Measurements from ENCODE around the gene TCEA3. TPM values are rescaled to one million over a fixed set of nuclear protein-coding genes. Genes with fewer than 3 reads are reported as not detected.

Gene TCEA3
- total and polyA plus RNA-seq, 12 donors = 25.1 to 93.0 (median 67.2) TPM

DNA sequence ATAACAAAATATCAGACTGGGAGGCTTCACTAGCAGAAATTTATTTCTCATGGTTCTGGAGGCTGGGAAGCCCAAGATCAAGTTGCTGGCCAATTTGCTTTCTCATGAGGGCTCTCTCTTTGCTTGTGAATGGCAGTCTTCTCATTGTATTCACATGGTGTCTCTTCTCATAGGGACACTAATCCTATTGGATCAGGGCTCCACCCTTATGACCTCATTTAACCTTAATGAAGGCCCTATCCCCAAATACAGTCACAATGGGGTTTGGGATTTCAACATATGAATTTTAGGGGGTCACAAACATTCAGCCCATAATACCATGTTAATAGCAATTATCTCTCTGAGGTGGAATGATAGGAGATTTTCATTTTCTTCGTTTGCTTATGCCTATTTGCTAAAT lies 25.3 kb downstream of the TCEA3 start:
- H3K9me3 ChIP-seq = peaks cover 0 to 3% (median 0%) of the 10 kb centered on the region in 11 donors
- H3K27me3 ChIP-seq = no peaks in the 10 kb centered on the region
- no peak overlapping the region for H3K4me3 ChIP-seq
- no peak for DNase-seq
- H3K27ac ChIP-seq = no peak overlapping the region
- intact Hi-C loops (cut with DNase I) = no loop called here
- TF ChIP-seq, protein P1, sequence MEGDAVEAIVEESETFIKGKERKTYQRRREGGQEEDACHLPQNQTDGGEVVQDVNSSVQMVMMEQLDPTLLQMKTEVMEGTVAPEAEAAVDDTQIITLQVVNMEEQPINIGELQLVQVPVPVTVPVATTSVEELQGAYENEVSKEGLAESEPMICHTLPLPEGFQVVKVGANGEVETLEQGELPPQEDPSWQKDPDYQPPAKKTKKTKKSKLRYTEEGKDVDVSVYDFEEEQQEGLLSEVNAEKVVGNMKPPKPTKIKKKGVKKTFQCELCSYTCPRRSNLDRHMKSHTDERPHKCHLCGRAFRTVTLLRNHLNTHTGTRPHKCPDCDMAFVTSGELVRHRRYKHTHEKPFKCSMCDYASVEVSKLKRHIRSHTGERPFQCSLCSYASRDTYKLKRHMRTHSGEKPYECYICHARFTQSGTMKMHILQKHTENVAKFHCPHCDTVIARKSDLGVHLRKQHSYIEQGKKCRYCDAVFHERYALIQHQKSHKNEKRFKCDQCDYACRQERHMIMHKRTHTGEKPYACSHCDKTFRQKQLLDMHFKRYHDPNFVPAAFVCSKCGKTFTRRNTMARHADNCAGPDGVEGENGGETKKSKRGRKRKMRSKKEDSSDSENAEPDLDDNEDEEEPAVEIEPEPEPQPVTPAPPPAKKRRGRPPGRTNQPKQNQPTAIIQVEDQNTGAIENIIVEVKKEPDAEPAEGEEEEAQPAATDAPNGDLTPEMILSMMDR (IDR thresholded peaks at IDR 0.05) = no peak
- 97 to 100% methylated on average over 1 of the region's 1 CpG for WGBS, 2 donors
- ATAC-seq = no peak
- H3K4me1 ChIP-seq = peaks cover 19 to 70% (median 45%) of the 10 kb centered on the region in 9 donors
- H3K36me3 ChIP-seq = peaks cover 0 to 16% (median 0%) of the 10 kb centered on the region in 9 donors

DNA sequence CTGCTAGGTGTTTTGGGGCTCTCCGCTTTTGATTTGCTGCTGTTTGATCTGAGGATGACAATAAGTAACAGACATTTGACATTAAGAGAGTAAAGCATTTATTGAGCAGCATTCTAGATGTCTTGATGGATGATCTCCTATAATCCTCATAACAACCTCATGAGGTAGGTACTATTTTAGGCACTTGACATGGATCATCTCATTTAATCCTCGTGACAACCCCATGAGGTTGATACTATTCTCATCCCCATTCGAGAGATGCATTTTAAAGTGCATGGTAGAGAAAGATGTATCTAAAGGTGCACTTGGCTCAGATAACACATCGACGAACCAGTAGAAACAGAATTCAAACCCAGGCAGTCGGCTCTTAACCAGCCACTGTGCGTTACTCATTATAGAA lies 26.6 kb downstream of the TCEA3 start:
- H3K27me3 ChIP-seq = no peaks in the 10 kb centered on the region
- peaks cover 0 to 3% (median 0%) of the 10 kb centered on the region in 11 donors for H3K9me3 ChIP-seq
- ATAC-seq (no peak), DNase-seq (no peak)
- TF ChIP-seq, protein P1 (IDR thresholded peaks at IDR 0.05) = no peak
- intact Hi-C loops (cut with DNase I) = no loop called here
- H3K4me1 ChIP-seq = peaks cover 9 to 67% (median 43%) of the 10 kb centered on the region in 9 donors
- peaks cover 0 to 16% (median 0%) of the 10 kb centered on the region in 9 donors for H3K36me3 ChIP-seq
- peak overlapping the region in 1 of 10 donors; percentile 10 for H3K27ac ChIP-seq
- WGBS, 2 donors = 64 to 82% methylated on average over 7 of the region's 7 CpGs
- no peak overlapping the region for H3K4me3 ChIP-seq

DNA sequence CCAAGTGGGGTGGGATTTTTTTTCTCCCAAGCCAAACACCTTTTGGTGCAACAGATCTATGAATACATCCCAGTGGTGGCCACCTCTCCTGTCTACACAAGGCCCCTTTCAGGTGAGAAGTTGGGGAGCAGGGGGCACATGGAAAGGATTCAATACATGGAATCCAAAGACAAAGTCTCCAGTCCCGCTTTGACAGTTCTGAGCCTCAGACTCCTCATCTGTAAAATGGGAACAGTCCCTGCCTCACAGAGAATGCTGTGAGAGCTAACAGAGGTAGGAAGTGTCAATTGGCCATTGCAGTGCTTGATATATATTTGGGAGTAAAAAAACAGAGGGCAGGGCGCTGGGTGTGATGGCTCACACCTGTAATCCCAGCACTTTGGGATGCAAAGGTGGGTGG lies 28.2 kb downstream of the TCEA3 start:
- no peak for ATAC-seq
- intact Hi-C loops (cut with DNase I) = no loop called here
- Histone ChIP-seq H3K27ac (peak overlapping the region in 1 of 10 donors; percentile 87), H3K9me3 (peaks cover 0 to 3% (median 0%) of the 10 kb centered on the region in 11 donors), H3K36me3 (peaks cover 0 to 16% (median 0%) of the 10 kb centered on the region in 9 donors), H3K27me3 (no peaks in the 10 kb centered on the region), H3K4me1 (peaks cover 7 to 54% (median 38%) of the 10 kb centered on the region in 9 donors), H3K4me3 (no peak overlapping the region)
- DNase-seq = no peak
- 95 to 96% methylated on average over 2 of the region's 2 CpGs for WGBS, 2 donors
- TF ChIP-seq, protein P1 (IDR thresholded peaks at IDR 0.05) = no peak

DNA sequence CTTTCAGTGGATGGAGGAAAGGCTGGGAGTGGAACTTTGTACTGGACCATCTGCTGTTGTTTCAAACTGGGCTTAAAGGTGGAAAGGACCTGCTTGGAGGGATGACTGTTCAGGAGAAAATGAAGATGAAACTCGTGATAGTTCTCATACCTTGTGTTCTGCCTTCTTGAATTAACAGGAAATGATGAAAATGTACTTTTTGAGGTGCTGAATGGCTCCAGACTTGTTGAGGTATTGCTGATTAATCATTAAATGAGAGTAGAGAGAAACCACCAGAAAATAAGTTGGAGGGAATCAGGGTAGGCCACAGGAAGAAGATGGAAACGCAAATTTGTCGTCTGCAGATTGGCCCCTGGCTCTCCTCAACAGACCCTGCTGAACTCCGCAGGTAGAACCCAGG lies 28.7 kb downstream of the TCEA3 start:
- 88 to 90% methylated on average over 4 of the region's 4 CpGs for whole genome bisulfite sequencing, 2 donors
- Histone ChIP-seq H3K4me3 (no peak overlapping the region), H3K9me3 (peaks cover 0 to 3% (median 0%) of the 10 kb centered on the region in 11 donors), H3K27ac (peak overlapping the region in 9 of 10 donors; percentile 72 to 90 (median 82)), H3K27me3 (no peaks in the 10 kb centered on the region), H3K36me3 (peaks cover 0 to 16% (median 0%) of the 10 kb centered on the region in 9 donors), H3K4me1 (peaks cover 6 to 48% (median 32%) of the 10 kb centered on the region in 9 donors)
- intact Hi-C loops (cut with DNase I) = loop anchor here in 1 of 10 donors (2.0 kb wide), 1 partner anchor 27 kb away; the partner anchor contains the start of gene ZNF436
- TF ChIP-seq, protein P1 (IDR thresholded peaks at IDR 0.05) = no peak
- ATAC-seq (no peak), DNase-seq (no peak)
